Endothelial cell of umbilical vein (primary cell): ENCODE measurements around the gene SEMA4D. TPM values are rescaled to one million over a fixed set of nuclear protein-coding genes. Genes with fewer than 3 reads are reported as not detected.

ENCODE experiments used
- BruUV-seq: library from RNA; stranded (reverse); fragments of 400-500 nt; replicated peaks from 2 replicates; lab custom pipeline; 2021; lab: Mats Ljungman, UMichigan
- CTCF ChIA-PET: fragments of 300-600, 350-600 bp; sonication (Branson Sonifier 250); formaldehyde crosslinking; loops from one replicate; lab custom pipeline; 2021; ENCODE audit warnings: antibody characterized with exemption, inconsistent platforms; lab: Charles Lee
- POLR2A ChIA-PET: fragments of 300-600, 350-600 bp; sonication (Branson Sonifier 250); formaldehyde crosslinking; loops from one replicate; lab custom pipeline; 2021; ENCODE audit warnings: antibody characterized with exemption, inconsistent platforms; lab: Charles Lee
- DNase-seq: peaks from one replicate; pipeline ENCODE4 v3.0.0-alpha.2; 2011; ENCODE audit warnings: low read depth, low spot score
- FAIRE-seq: peaks from 2 replicates; lab custom pipeline; 2011; peaks lifted over from hg19 to GRCh38; lab: Jason Lieb, UNC
- H2AFZ ChIP-seq: 2 replicates; pipeline ENCODE4 v1.6.0; 2012; ENCODE audit warnings: low read depth, low read length, control low read depth, inconsistent platforms
- H3K27ac ChIP-seq: 2 replicates; pipeline ENCODE4 v1.5.1; 2011; ENCODE audit warnings: low read depth, mild to moderate bottlenecking, control low read depth, low read length, moderate library complexity; ENCODE audit not compliant: insufficient read depth
- H3K27me3 ChIP-seq, 2 experiments: 2 replicates each; pipeline versions ENCODE4 v1.6.0 to v1.6.1; 2011; ENCODE audit warnings: low read length in 2 of 2, mixed read lengths in 1 of 2; ENCODE audit not compliant: control insufficient read depth in 2 of 2, insufficient read depth in 2 of 2
- H3K36me3 ChIP-seq, 2 experiments: 2 replicates in 1 of 2; 3 replicates in 1 of 2; pipeline ENCODE4 v1.5.1; 2011; ENCODE audit warnings: low read length in 2 of 2, mild to moderate bottlenecking in 1 of 2, moderate library complexity in 1 of 2; ENCODE audit not compliant: control insufficient read depth in 2 of 2, insufficient read depth in 2 of 2; ENCODE audit errors: extremely low read depth in 1 of 2
- H3K4me1 ChIP-seq: 3 replicates; pipeline ENCODE4 v1.5.1; 2011; ENCODE audit warnings: mild to moderate bottlenecking, low read length; ENCODE audit not compliant: control insufficient read depth, insufficient read depth; ENCODE audit errors: extremely low read depth
- H3K4me2 ChIP-seq: 2 replicates; pipeline ENCODE4 v1.6.1; 2011; ENCODE audit warnings: low read length, control low read depth, mixed read lengths; ENCODE audit not compliant: insufficient read depth
- H3K4me3 ChIP-seq, 3 experiments: fragments of 200-600 bp in 1 of 3; sonication (generic), shearing (Covaris generic) in 1 of 3; replicated peaks in 1 of 3; 2 replicates each; pipeline ENCODE4 v1.5.1; 2011 to 2016; ENCODE audit warnings: control low read depth in 3 of 3, low read length in 3 of 3, mild to moderate bottlenecking in 2 of 3, inconsistent platforms in 1 of 3, low read depth in 1 of 3, moderate library complexity in 1 of 3; ENCODE audit not compliant: insufficient read depth in 1 of 3
- H3K79me2 ChIP-seq: 2 replicates; pipeline ENCODE4 v1.6.0; 2012; ENCODE audit warnings: low read length, inconsistent platforms; ENCODE audit not compliant: control insufficient read depth, insufficient read depth
- H3K9ac ChIP-seq: replicated peaks from 2 replicates; pipeline ENCODE3; 2011; ENCODE audit warnings: low read length, control low read depth; ENCODE audit not compliant: insufficient read depth; ENCODE audit errors: extremely low read depth
- H3K9me1 ChIP-seq: replicated peaks from 3 replicates; pipeline ENCODE4 v1.6.0; 2011; ENCODE audit warnings: mild to moderate bottlenecking, low read length; ENCODE audit not compliant: control insufficient read depth, insufficient read depth; ENCODE audit errors: extremely low read depth
- H3K9me3 ChIP-seq: replicated peaks from 2 replicates; pipeline ENCODE4 v1.5.1; 2012; ENCODE audit warnings: low read length, inconsistent platforms; ENCODE audit not compliant: control insufficient read depth, insufficient read depth
- H4K20me1 ChIP-seq: replicated peaks from 2 replicates; pipeline ENCODE3; 2011; ENCODE audit warnings: mild to moderate bottlenecking, low read length; ENCODE audit not compliant: control insufficient read depth, insufficient read depth; ENCODE audit errors: extremely low read depth
- CTCF ChIP-seq, 2 donors: IDR thresholded peaks; 1 replicate in 1 of 2; 2 replicates in 1 of 2; pipeline ENCODE4 v1.5.1; 2011; ENCODE audit warnings: low read length in 2 of 2, mild to moderate bottlenecking in 2 of 2, moderate library complexity in 2 of 2, control low read depth in 1 of 2, inconsistent platforms in 1 of 2, low read depth in 1 of 2; ENCODE audit not compliant: insufficient read depth in 1 of 2; ENCODE audit errors: extremely low read depth in 1 of 2
- EZH2 ChIP-seq: IDR thresholded peaks from 2 replicates; pipeline ENCODE4 v1.6.1; 2012; ENCODE audit warnings: borderline replicate concordance, low read depth, mild to moderate bottlenecking, moderate library complexity, low read length, inconsistent platforms; ENCODE audit not compliant: severe bottlenecking
- FOS ChIP-seq: IDR thresholded peaks from 2 replicates; pipeline ENCODE4 v1.6.1; 2011; ENCODE audit warnings: mild to moderate bottlenecking, low read length, moderate library complexity, borderline replicate concordance; ENCODE audit not compliant: insufficient read depth
- GATA2 ChIP-seq: IDR thresholded peaks from 2 replicates; pipeline ENCODE4 v1.7.0; 2011; ENCODE audit warnings: low read depth, mild to moderate bottlenecking, moderate library complexity, mixed read lengths, low read length; ENCODE audit not compliant: insufficient read length, insufficient read depth
- JUN ChIP-seq: IDR thresholded peaks from 2 replicates; pipeline ENCODE4 v1.6.1; 2011; ENCODE audit warnings: borderline replicate concordance, low read depth; ENCODE audit not compliant: insufficient read length, insufficient read depth
- MAX ChIP-seq: IDR thresholded peaks from 2 replicates; pipeline ENCODE4 v1.6.1; 2011; ENCODE audit not compliant: insufficient read depth, insufficient read length
- MYC ChIP-seq: IDR thresholded peaks from one replicate; pipeline ENCODE4 v1.6.1; 2011; ENCODE audit warnings: mild to moderate bottlenecking, low read depth, low read length
- POLR2A ChIP-seq: IDR thresholded peaks from 2 replicates; pipeline ENCODE4 v1.6.1; 2012; ENCODE audit warnings: low read depth, mild to moderate bottlenecking, control low read depth, low read length
- POLR2AphosphoS5 ChIP-seq: IDR thresholded peaks from 2 replicates; pipeline ENCODE4 v1.6.1; 2012; ENCODE audit warnings: low read depth, mild to moderate bottlenecking, control low read depth, low read length, moderate library complexity; ENCODE audit not compliant: insufficient read depth
- dilution Hi-C: fragments of 300-500 bp; cut with MboI; formaldehyde crosslinking; loops from one replicate; pipeline ENCODE4 v1.15.0; 2019; ENCODE audit warnings: low sequenced_read_pairs; ENCODE audit not compliant: extremely low pct_ligation_motif_present
- intact Hi-C: fragments of 100-400 bp; cut with micrococcal nuclease; formaldehyde crosslinking; loops from one replicate; pipeline ENCODE4 v1.10.0; 2022
- polyA plus RNA-seq, 4 experiments: library from polyadenylated mRNA; depleted of rRNA in 3 of 4; stranded (reverse) in 3 of 4; unstranded in 1 of 4; fragments of >200 nt; gene quantifications; 2 replicates each; pipeline versions ENCODE4 v1.2.1 to v1.2.3, GENCODE V29; 2011 to 2012; ENCODE audit warnings: missing spikeins in 1 of 4
- total RNA-seq: library from RNA; stranded (reverse); gene quantifications from 2 replicates; pipeline ENCODE4 v1.2.3, GENCODE V29; 2021

The SEMA4D gene
- total and polyA plus RNA-seq, 2 donors (not counting 3 experiments of a cell fraction or from before 2014, with no cell fraction given), result 3.9 to 15.7 TPM

GRCh38 chr9:89358376-89358916 lies 139.5 kb downstream of the SEMA4D start:
- Histone ChIP-seq H3K79me2 (no peaks in the 10 kb centered on the region), H3K9me1 (no peaks in the 10 kb centered on the region), H3K27ac (no peak overlapping the region), H3K9me3 (no peaks in the 10 kb centered on the region), H2AFZ (no peak overlapping the region), H3K36me3 (peaks cover 9 to 34% of the 10 kb centered on the region in 2 experiments), H3K9ac (no peak overlapping the region), H3K4me3 (no peak overlapping the region), H4K20me1 (no peaks in the 10 kb centered on the region), H3K27me3 (no peaks in the 10 kb centered on the region), H3K4me1 (peaks cover 7% of the 10 kb centered on the region), H3K4me2 (no peak overlapping the region)
- POLR2A ChIA-PET, result no interaction called here
- intact Hi-C loops (no loop called here), dilution Hi-C loops (no loop called here)
- BruUV-seq, result no TSS peak
- TF ChIP-seq MAX (no peak), POLR2A (no peak), JUN (no peak), GATA2 (no peak), EZH2 (no peak), CTCF (IDR thresholded peaks at IDR 0.05; ENCODE audit: extremely low read depth in 1 of 2, insufficient read depth in 1 of 2, low read depth in 1 of 2, low read length in 2 of 2) (no peak), MYC (no peak), POLR2AphosphoS5 (no peak), FOS (no peak)
- no peak for FAIRE-seq
- CTCF ChIA-PET, result interaction anchor here (1.9 to 6.5 kb wide), 2 partner anchors 13 to 191 kb away, joined by 6 to 62 read pairs; no protein-coding TSS in a partner anchor
- no peak for DNase-seq
